RWPE1 (cell line): ENCODE results near the gene FAM76B.
A peak's percentile ranks its signal among the peaks of the same experiment; 100 is the strongest.

Experiments
- CTCF ChIA-PET: fragments of 350-600 bp; sonication (Branson Sonifier 250); formaldehyde crosslinking; extraction: SDS; loops from one replicate; lab custom pipeline; 2021; lab: Yijun Ruan, JAX
- POLR2A ChIA-PET: fragments of 400-600 bp; formaldehyde crosslinking; extraction: SDS; loops from one replicate; lab custom pipeline; 2020; ENCODE audit warnings: antibody characterized with exemption; ENCODE audit not compliant: low non-redundant PET; lab: Yijun Ruan, JAX
- DNase-seq: peaks from one replicate; pipeline ENCODE4 v3.0.0; 2012; ENCODE audit warnings: low spot score
- H3K27ac ChIP-seq: fragments of 450-650 bp; 2 replicates; pipeline ENCODE4 v1.5.1; 2017
- CTCF ChIP-seq: fragments of 450-650 bp; conservative IDR thresholded peaks from 2 replicates; pipeline ENCODE4 v1.5.1; 2017; ENCODE audit warnings: low read depth, mild to moderate bottlenecking

FAM76B gene

GRCh38 chr11:95794086-95794485 lies 4.5 kb upstream of the FAM76B start:
- no peak for DNase-seq
- H3K27ac ChIP-seq = no peak overlapping the region
- POLR2A ChIA-PET = no interaction called here
- CTCF ChIA-PET = interaction anchor here (0.9 kb wide), 1 partner anchor 42 kb away, joined by 4 read pairs; no protein-coding TSS in a partner anchor
- no peak for TF ChIP-seq CTCF

GRCh38 chr11:95793116-95793515 lies 3.5 kb upstream of the FAM76B start:
- no peak overlapping the region for H3K27ac ChIP-seq
- TF ChIP-seq CTCF = no peak
- ChIA-PET POLR2A (no interaction called here), CTCF (no interaction called here)
- no peak for DNase-seq

- H3K27ac ChIP-seq = no peak overlapping the region
- TF ChIP-seq CTCF = no peak
- POLR2A ChIA-PET = no interaction called here
- CTCF ChIA-PET = interaction anchor here (0.7 kb wide), 1 partner anchor 639 kb away, joined by 4 read pairs; no protein-coding TSS in a partner anchor
- no peak for DNase-seq
Observed at GRCh38 chr11:95792700-95793099, 3.1 kb upstream of the FAM76B start.

- POLR2A ChIA-PET = no interaction called here
- H3K27ac ChIP-seq = no peak overlapping the region
- DNase-seq = no peak
- CTCF ChIA-PET = interaction anchor here (0.7 kb wide), 1 partner anchor 639 kb away, joined by 4 read pairs; no protein-coding TSS in a partner anchor
- TF ChIP-seq CTCF = no peak
Observed at GRCh38 chr11:95792200-95792599, 2.6 kb upstream of the FAM76B start.

GRCh38 chr11:95791709-95792033 lies 2.1 kb upstream of the FAM76B start:
- H3K27ac ChIP-seq = no peak overlapping the region
- ChIA-PET POLR2A (no interaction called here), CTCF (interaction anchor here (0.7 to 1.0 kb wide), 2 partner anchors 74 to 597 kb away, joined by 3 read pairs; no protein-coding TSS in a partner anchor)
- TF ChIP-seq CTCF = no peak
- DNase-seq = no peak

- no peak for TF ChIP-seq CTCF
- POLR2A ChIA-PET = no interaction called here
- CTCF ChIA-PET = interaction anchor here (0.7 to 1.0 kb wide), 2 partner anchors 74 to 597 kb away, joined by 3 read pairs; no protein-coding TSS in a partner anchor
- H3K27ac ChIP-seq = peak overlapping the region; percentile 95
- peak; percentile 61 for DNase-seq
Observed at GRCh38 chr11:95790933-95791708, 1.5 kb upstream of the FAM76B start.
